HG03095 (cell line): Measurements from ENCODE around the gene STIM1.

ENCODE experiments used
- ATAC-seq: cut with Tn5 transposase; IDR thresholded peaks from one replicate; pipeline ENCODE4 v1.9.1; 2021; ENCODE audit warnings: moderate library complexity; ENCODE audit not compliant: unreplicated experiment

The STIM1 gene

DNA sequence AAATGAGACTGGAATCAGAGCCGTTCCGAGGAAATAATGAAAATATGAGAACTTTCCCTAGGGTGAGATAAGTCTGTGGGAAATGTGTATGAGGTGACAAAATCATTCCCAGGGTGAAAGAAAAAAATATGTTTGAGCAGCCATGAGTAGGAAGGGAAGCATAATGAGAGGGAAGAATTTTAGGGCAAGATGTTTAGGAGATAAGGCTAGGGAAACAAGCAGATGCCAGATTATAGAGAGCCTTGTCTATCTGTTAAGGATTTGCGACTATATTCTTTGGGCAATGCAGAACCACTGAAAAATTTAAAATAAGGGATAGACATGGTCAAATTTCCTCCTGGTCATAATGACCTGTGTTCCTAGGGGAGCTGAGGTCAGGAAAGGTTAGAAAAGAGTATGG is 54.4 kb downstream of the STIM1 start:
- ATAC-seq = no peak

DNA sequence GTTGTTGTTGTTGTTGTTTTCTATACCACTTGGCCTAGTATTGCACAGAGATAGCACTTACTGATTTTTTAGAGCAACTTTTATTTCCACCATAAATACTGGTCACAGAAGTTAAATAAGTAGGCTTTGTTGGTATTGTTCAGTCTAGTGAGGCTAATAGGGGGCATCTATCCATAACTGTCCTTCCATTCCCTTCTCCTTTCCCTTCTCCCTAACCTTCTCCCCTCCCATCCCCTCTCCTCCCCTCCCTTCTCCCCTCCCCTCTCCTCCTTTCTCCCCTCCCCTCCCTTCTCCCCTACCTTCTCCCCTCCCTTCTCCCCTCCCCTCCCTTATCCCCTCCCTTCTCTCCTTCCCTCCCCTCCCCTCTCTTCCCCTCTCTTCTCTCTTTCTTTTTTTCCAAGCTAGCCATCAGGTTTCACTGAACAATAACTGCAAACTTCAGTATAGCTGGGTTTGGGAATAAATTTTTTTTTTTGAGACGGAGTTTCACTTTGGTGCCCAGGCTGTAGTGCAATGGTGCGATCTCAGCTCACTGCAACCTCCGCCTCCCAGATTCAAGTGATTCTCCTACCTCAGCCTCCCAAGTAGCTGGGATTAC is 56.5 kb downstream of the STIM1 start:
- no peak for ATAC-seq

DNA sequence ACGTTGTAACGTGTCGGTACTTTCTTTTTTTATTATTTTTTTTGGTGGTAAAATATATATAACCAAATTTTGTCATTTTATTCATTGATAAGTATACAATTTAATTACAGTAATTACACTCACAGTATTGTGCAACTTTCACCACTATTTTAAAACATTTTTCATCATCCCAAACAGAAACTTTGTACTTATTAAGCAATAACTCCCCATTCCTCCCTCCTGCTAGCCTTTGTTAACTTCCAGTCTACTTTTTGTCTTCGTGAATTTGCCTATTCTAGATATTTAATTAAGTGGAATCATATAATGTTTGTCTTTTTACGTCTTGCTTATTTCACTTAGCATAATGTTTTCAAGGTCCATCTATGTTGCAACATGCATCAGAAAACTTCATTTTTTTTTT is 58.5 kb downstream of the STIM1 start:
- no peak for ATAC-seq

DNA sequence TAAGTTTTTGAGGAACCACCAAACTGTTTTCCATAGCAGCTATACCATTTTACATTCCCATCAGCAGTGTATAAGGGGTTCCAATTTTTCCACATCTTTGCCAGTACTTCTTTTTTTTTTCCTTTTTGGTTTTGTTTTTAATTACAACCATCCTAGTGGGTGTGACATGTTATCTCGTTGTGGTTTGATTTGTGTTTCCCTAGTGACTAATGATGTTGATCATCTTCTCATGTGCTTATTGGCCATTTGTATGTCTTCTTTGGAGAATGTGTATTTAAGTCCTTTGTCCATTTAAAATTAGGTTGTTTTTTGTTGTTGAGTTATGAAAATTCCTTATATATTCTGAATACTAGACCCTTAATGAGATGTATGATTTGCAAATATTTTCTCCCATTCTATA is 59.3 kb downstream of the STIM1 start:
- ATAC-seq = no peak

DNA sequence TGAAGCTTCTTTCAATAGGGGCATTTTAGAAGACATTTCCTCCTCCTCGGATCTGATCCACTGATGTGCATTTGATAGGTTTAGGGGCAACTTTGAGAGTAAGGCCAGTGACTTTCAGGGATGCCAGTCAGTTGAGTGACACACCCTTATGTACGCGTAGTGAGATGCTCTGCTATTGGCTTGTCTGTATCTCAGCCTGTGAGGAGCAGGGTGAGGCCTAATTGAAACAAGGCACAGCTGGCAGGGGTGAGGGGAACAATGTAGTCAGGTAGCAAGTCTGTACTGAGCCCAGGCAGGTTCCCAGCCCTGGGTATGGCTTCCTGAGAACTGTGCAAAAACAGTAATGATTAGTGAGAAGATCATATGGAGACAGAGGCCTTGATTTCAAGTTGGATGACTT is 61.5 kb downstream of the STIM1 start:
- ATAC-seq = no peak

DNA sequence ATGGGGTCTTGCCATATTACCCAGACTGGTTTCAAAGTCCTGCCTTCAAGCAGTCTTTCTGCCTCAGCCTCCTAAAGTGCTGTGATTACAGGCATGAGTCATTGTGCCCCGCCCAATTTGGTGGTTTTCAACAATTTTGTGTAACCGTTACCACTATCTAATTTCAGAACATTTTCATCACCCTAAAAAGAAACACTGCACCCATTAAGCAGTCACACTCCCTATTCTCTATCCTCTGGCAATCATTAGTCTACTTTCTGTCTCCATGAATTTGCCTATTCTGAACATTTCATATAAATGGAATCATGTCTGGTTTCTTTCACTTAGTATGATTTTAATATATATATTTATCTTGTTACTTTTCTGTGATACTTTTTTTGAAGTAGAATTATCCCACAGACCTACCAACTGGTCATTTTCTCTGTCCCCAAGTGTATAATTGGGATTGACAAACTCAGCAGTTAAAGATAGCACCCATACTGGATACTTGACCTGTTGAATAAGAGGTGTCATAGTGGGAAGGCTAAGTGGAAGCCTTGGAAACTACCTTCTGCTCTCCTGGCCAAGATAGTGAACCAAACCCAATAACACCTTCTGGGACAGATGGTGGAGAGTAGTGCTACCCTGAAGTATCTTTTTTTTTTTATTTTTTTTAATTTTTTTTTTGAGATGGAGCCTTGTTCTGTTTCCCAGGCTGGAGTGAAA is 64.8 kb downstream of the STIM1 start:
- no peak for ATAC-seq

DNA sequence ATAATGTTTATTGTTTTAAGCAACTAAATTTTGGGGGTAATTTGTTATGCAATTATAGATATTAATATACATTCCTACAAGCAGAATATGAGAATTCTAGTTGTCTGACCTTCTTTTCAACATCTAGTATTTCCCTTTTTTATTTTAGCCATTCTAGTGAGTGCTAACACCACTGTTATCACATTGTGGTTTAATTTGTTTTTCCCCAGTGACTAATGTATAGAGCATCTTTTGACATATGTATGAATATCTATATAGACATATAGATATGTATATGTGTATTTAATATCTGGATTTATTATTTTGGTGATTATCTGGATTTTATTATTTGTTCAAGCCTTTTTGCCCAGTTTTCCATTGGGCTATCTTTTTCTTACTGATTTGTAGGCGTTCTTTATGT is 66.6 kb downstream of the STIM1 start:
- no peak for ATAC-seq

DNA sequence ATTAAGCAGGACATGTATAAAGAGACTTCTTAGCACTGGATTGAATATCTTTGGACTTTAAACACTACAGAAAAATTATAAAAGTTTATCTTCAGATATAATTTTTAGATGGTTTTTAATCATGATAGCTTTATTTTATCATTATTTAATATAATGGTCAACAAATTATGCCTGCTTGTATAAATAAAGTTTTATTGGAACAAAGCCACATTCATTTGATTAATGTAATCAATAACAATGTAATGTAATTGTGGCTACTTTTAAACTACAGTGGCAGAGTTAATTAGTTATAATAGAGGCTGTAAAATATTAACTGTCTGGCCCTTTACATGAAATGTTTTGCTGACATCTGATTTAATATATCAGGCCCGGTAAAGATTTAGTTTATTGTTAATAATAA is 70.0 kb downstream of the STIM1 start:
- no peak for ATAC-seq

DNA sequence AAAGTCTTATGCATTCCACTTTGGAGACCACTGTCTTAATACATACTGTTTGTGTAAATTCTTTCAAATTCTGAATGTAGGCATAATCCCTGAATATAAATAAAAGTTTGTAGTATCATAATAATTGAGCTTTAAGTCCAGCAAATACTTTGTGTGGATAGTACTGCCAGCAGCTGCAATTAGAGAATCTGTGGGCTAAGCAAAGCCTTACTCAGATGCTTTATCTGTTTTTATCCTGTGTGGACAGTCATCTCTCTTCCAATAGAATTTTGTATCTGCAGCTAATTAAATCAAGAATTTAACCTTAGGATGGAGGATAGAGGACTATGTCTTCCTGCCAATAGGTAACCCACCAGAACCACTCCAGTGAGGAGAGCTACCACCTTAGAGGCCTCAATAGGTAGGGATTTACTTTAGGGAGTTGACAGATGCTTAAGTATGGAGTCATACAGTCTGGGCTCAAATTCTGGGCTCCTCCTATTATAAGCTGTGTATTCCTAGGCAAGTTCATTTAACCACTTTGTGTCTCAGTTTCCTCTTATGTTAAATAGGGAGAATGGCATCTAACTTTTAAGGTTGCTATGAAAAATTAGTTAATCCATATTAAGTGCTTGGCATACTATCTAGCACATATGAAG is 71.1 kb downstream of the STIM1 start:
- no peak for ATAC-seq

DNA sequence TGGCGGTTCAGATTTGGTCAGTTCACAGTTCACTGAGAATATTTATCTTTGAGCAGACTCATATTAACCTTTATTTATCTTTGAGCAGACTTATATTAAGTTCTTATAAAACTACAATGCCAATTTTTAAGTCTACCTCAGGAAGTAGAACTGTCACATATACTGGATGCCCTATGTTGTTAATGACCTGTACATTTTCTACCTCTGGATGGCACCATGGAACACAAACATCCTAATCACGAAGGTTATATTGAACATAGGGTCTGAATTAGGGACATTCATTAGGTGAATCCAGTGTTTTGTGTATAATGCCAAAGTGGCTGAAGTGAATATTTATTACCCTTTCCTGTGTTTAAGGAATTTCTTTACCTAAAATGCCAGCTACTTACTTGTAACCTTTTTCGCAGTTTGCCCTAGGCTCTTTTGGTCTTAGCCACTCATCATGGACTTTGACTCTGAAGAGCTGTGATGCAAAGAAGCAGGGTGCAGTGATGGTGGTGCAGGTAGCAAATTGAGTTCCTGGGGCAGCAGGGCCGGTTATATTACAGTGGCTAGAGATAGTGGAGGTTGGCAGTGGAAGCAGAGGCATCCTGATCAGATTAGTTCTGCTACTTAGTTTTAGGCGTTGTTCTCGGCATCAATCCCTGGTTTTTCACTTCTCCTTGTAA is 71.8 kb downstream of the STIM1 start:
- no peak for ATAC-seq

DNA sequence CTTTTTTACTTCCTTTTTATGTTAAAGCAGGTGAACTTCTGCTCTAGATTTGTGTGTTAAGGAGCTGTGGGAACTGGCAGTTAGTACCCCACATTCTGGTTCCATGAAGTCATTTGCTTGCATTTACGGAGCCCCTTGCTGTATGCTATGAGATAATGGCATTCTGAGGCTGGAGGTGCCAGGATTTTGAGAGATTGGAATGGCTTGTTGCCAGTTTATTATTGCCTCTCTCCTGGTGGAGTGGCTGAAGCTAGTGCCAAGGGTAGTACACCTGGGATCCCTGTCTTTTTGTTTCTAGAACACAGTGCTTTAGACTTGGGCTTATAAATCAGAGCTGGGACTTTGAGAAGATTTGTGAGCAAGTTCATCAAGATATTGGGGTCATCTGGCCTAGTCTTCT is 73.8 kb downstream of the STIM1 start:
- ATAC-seq = no peak

DNA sequence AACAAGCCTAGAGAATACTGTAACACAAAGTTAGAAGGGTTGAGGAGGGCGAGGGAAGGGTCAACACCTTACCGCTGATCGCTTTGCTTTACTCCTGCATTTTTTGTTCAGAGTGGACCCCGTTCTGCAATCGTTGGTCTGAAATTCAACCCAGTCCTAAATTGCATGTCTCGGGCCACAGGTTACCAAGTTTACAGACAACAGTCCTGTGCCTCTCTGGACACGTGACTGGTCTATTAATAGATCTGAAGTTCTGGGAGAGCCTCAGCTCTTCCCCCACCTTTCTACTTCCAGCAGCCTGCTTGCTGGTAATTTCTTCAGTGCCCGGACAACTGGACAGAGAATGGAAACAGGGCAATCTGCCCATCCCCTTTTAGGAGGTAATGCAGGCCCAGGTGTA is 74.2 kb downstream of the STIM1 start:
- ATAC-seq = no peak

DNA sequence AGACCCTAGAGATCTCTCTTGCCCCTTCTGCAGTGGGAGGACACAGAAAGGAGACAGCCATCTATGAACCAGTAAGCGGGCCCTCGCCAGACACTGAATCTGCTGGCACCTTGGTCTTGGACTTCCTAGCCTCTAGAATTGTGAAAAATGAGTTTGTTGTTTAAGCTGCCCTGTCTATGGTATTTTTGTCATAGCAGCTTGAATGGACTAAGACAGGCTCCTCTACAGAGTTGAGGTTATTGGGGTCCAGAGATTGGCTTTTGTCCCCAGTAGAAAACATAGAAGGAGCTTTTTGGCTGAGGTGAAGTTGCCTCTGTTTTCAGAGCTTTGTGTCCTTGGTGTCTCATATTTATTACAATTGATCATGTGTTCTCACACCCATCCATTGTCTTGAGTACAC is 77.2 kb downstream of the STIM1 start:
- ATAC-seq = no peak

DNA sequence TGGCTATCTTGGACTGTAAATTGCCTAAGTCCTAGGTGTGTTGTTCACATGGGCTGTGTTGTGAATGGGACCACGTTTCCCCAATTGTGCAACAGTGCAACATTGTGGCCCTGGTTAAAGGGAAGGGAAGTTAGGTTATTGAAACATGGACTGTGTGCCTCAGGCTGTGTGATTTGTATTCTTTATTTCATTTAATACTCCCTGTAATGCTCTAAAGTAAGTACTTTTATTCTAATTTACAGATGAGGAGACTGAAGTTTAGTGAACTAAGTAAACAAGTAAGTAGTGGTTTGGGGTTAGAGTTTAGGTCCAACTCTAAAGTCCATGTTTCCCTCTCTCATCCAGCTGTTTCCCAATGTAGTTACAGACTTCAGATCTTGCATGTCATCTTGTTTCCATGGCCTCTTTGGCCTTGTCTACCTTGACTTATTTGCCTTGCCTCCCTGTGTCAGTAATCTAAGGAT is 77.7 kb downstream of the STIM1 start:
- no peak for ATAC-seq

DNA sequence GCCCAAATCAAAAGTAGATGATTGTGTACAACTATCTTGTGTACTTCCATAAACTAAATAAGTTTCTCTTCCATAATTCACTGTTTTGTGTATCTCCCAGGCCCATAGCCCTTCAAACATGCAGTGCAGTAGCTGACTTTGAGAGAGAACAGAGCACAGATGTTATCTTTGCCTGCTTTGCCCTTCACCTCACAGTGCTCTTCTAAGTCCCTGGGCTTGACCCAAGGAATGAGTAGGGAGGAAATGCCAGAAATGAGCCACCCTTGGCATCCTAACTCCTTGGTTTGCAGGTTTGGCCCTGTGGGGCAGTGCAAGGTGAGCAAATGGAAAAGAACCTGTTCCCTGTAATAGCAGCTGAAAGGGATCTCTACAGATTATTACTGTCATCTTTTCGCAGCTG is 79.2 kb downstream of the STIM1 start:
- no peak for ATAC-seq

DNA sequence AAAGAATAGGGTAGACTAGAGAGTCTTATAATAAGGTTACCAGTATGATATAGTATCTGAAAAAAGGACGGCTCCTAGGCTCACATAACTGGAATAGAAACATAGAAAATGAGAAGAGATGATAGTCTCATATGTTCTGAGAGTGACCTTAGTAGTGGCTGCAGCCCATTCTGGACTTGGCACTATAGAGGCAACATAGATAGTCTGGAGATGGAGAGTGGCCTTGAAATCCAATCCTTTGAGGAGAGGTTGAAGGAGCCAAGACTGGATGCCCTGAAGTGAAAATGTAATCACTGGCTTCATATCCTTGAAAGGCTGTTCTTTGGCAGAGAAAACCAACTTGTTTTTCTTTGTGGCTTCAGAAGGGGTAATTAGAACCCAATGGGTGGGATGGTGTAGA is 81.1 kb downstream of the STIM1 start:
- ATAC-seq = no peak

DNA sequence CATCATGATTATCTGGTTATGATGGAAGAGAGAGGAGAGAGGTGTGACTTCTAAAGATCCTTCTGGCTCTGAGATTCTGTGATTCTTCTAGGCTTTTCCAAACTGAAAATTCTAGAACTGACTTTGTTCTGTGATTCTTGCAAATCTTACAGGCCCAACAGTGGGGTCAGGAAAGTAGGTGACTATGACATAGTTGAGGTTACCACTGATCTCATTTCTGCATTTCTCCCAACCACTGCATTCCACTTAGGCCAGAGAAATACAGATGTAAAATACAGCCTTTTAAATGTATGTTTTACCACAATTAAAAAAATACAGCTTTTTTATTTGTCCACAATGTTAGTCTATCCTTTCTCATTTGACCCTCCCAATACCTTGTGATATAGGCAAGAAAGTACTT is 83.7 kb downstream of the STIM1 start:
- no peak for ATAC-seq

DNA sequence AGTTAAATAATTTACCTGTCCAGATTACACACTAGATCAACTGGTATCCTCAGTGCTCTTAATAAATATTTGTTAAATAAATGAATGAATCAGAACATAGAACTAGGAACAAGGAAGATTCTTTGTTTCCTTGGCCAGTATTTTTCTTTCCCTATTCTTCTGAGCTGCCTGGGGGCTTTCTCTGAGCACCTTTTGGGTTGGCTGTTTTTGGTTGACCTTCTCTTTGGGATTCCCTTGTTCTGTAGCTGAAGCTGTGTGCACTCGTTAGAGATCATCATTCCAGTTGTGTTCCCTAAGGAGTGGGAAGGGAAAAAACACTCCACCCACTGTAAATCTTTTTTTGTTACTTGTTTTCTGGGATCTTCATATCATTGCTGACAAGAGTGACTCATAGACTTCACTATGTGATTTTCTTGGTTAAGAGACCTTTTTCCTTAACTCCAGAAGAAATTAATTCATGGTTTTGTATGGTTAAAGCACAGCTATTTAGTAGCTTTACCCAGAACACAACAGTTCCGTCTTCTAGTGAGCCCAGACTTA is 84.3 kb downstream of the STIM1 start:
- no peak for ATAC-seq

DNA sequence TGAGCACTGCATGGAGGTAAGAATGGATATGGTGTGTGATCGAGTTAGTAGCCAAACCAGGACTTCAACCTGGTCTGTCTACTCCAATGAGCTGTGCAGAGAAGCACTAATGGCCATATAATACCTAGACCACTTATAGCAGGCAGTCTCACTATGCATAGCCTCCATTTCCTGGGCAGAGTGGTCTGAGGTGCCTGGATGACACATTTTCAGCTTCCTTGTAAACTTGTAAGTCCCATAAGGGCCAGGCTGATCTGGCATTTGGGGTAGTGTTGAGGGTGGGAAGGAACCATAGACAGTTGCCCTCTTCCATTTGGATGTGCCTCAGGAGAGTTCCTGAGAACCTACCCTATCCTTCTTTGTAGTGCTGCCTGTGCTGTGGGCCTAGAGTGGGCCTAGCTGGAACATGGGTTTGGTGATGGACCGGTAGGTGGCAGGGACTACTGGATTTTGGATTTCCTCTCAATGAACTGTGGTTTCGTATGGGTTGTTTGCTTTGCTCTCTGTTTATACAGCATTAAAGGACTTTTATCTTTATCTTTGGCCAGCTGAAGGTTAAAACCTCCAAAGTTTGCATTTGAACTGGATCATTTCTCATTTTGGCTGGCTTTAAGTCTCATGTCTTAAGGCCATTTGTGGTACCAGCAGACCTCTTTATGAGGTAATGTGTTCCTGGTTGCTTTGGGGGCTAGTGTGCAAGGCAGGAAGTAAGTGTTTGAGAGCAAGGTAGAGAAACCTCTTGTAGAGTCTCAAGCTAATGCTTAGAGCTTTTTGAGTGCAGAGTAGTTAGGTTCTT is 86.9 kb downstream of the STIM1 start:
- ATAC-seq = peak; percentile 36

DNA sequence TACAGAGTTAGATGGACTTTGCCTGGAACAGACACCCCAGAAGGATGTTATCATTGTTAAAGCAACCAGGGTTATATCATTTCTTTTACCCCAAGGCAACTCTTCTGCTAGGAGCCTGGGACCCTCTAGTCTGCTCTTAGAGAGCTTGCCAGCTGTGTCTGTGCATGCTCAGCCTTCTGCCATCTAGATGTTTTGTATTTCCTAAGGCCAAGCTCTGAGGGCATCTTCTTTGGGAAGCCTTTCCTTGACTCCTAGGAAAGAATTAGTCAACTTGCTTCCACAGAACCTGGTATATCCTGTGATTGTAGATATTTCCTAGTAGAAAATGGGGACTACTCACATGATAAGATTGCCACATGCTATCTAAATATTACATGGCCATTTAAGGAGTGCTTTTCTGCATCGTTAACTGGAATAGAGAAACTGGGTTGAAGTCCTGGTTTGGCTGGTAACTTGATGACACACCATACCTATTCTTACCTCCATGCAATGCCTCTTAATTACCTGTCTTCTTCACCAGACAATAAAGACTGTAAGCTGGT is 87.6 kb downstream of the STIM1 start:
- ATAC-seq = peak; percentile 2

DNA sequence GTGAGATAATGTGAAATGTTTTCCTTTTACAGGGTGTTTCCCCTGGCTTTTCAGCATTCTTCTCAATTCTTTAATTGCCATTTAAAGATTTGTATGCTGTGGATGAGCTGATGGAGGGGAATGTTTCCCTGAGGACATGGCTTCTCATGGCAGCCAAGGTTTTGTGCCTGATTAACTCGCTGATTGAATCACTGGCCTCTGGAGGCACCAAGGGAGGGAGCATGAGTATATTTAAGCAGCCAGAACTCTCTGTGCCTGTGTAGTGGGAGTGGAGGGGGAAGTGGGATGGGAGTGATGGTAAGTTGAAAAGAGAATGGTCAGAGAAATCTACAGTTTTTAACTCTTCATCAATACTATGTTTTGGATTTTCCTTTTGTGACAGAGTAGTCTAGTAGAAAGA is 88.7 kb downstream of the STIM1 start:
- no peak for ATAC-seq
